Neural progenitor cell (in vitro differentiated cells): ENCODE measurements around the gene CTSE. TPM values are rescaled to one million over a fixed set of nuclear protein-coding genes. Genes with fewer than 3 reads are reported as not detected.

Source experiments
- DNase-seq: peaks from one replicate; pipeline ENCODE4 v3.0.0-alpha.2; 2016; ENCODE audit warnings: low spot score
- H2AFZ ChIP-seq: fragments of 200-600 bp; sonication (generic); replicated peaks from 2 replicates; pipeline ENCODE4 v1.6.1; 2016; ENCODE audit warnings: antibody characterized with exemption
- H3F3A ChIP-seq: fragments of 200-600 bp; sonication (generic); 2 replicates; pipeline ENCODE4 v1.6.1; 2016; ENCODE audit warnings: antibody characterized with exemption, low read depth
- H3K27ac ChIP-seq: fragments of 200-600 bp; sonication (generic); 2 replicates; pipeline ENCODE4 v1.5.1; 2016; ENCODE audit warnings: mild to moderate bottlenecking
- H3K27me3 ChIP-seq: fragments of 200-600 bp; sonication (generic); 2 replicates; pipeline ENCODE4 v1.6.1; 2016; ENCODE audit warnings: mild to moderate bottlenecking, moderate library complexity
- H3K36me3 ChIP-seq: fragments of 200-600 bp; sonication (generic); 2 replicates; pipeline ENCODE4 v1.5.1; 2016
- H3K4me1 ChIP-seq: fragments of 200-600 bp; sonication (generic); 2 replicates; pipeline ENCODE4 v1.6.1; 2016; ENCODE audit warnings: mixed run types
- H3K4me2 ChIP-seq: fragments of 200-600 bp; sonication (generic); 2 replicates; pipeline ENCODE4 v1.6.1; 2016
- H3K4me3 ChIP-seq: fragments of 200-600 bp; sonication (generic); 2 replicates; pipeline ENCODE4 v1.5.1; 2016
- H3K79me2 ChIP-seq: fragments of 200-600 bp; sonication (generic); 2 replicates; pipeline ENCODE4 v1.6.1; 2016; ENCODE audit warnings: low read depth
- H3K9ac ChIP-seq: fragments of 200-600 bp; sonication (generic); 2 replicates; pipeline ENCODE4 v1.6.1; 2016
- H3K9me3 ChIP-seq: fragments of 200-600 bp; sonication (generic); 2 replicates; pipeline ENCODE4 v1.5.1; 2016; ENCODE audit warnings: low read depth
- H4K20me1 ChIP-seq: fragments of 200-600 bp; sonication (generic); 2 replicates; pipeline ENCODE4 v1.6.1; 2016; ENCODE audit warnings: low read depth
- H3K27ac Mint-ChIP-seq: 3 replicates; pipeline ENCODE4 v1.8.0; 2021; ENCODE audit warnings: mixed read lengths
- H3K27me3 Mint-ChIP-seq: 2 replicates; pipeline ENCODE4 v1.8.0; 2022; ENCODE audit warnings: low read depth, mild to moderate bottlenecking, inconsistent platforms, moderate library complexity, mixed read lengths; ENCODE audit not compliant: insufficient read depth
- H3K36me3 Mint-ChIP-seq: 3 replicates; pipeline ENCODE4 v1.8.0; 2021; ENCODE audit warnings: mixed read lengths
- H3K4me1 Mint-ChIP-seq: 3 replicates; pipeline ENCODE4 v1.8.0; 2021; ENCODE audit warnings: mixed read lengths
- H3K4me3 Mint-ChIP-seq: 3 replicates; pipeline ENCODE4 v1.8.0; 2021; ENCODE audit warnings: mild to moderate bottlenecking, moderate library complexity, mixed read lengths
- H3K9me3 Mint-ChIP-seq: 3 replicates; pipeline ENCODE4 v1.8.0; 2020; ENCODE audit warnings: mixed read lengths
- EZH2 ChIP-seq: fragments of 200-600 bp; sonication (generic); IDR thresholded peaks from 2 replicates; pipeline ENCODE4 v1.6.1; 2017; ENCODE audit warnings: antibody characterized with exemption, mild to moderate bottlenecking, moderate library complexity
- EZH2phosphoT487 ChIP-seq: fragments of 200-600 bp; sonication (generic); IDR thresholded peaks from 2 replicates; pipeline ENCODE4 v1.6.1; 2017; ENCODE audit warnings: antibody characterized with exemption
- total RNA-seq: library from RNA; depleted of rRNA; stranded (reverse); fragments of >200 nt; gene quantifications from 2 replicates; pipeline ENCODE4 v1.2.3, GENCODE V29; 2015; ENCODE audit warnings: low replicate concordance
- TF ChIP-seq, protein P1 (sequence below): fragments of 200-600 bp; sonication (generic); IDR thresholded peaks from 2 replicates; pipeline ENCODE4 v1.5.1; 2017; ENCODE audit warnings: antibody characterized with exemption, mild to moderate bottlenecking

The CTSE gene
- total RNA-seq = not detected in 2 replicates

DNA sequence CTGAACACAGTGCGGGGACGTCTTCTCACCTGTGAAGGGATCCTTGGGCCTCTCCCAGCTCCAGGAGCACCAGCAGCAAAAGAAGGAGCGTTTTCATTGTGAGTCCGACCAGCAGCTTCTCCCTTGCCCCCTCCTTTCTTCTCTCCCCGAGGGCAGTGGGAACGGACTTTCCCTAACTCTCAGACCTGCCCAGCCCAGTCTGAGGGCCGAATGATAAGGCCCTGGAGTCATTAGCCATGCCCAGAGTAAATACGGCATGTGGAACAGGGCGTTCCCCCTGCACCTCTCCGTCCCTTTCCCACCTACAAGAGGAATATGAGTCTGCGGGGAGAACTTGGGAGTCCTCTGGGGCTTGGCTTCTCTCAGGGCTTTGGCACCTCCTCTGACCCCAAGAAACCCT, at the start of gene CTSE:
Gene CTSE, minus strand, starts transcription at position 201 of the 400 bp plus-strand sequence. Its CDS starts 104 bp downstream, at position 97.
- Mint-ChIP-seq H3K27me3 (peaks cover 10% of the 10 kb centered on the region), H3K36me3 (no peaks in the 10 kb centered on the region), H3K9me3 (no peaks in the 10 kb centered on the region), H3K4me3 (no peak within 1 kb of the TSS), H3K4me1 (no peaks in the 10 kb centered on the region), H3K27ac (no peak within 1 kb of the TSS)
- no peaks in the 10 kb centered on the region for H3K4me1 ChIP-seq
- no peaks in the 10 kb centered on the region for H3K36me3 ChIP-seq
- no peak within 1 kb of the TSS for H3K4me3 ChIP-seq
- H3K27me3 ChIP-seq = no peaks in the 10 kb centered on the region
- H3K4me2 ChIP-seq = no peak within 1 kb of the TSS
- no peaks in the 10 kb centered on the region for H3K79me2 ChIP-seq
- DNase-seq = no peak
- H3F3A ChIP-seq = no peaks in the 10 kb centered on the region
- no peaks in the 10 kb centered on the region for H4K20me1 ChIP-seq
- H3K9me3 ChIP-seq = no peaks in the 10 kb centered on the region
- TF ChIP-seq EZH2 (no peak), EZH2phosphoT487 (no peak)
- TF ChIP-seq, protein P1, sequence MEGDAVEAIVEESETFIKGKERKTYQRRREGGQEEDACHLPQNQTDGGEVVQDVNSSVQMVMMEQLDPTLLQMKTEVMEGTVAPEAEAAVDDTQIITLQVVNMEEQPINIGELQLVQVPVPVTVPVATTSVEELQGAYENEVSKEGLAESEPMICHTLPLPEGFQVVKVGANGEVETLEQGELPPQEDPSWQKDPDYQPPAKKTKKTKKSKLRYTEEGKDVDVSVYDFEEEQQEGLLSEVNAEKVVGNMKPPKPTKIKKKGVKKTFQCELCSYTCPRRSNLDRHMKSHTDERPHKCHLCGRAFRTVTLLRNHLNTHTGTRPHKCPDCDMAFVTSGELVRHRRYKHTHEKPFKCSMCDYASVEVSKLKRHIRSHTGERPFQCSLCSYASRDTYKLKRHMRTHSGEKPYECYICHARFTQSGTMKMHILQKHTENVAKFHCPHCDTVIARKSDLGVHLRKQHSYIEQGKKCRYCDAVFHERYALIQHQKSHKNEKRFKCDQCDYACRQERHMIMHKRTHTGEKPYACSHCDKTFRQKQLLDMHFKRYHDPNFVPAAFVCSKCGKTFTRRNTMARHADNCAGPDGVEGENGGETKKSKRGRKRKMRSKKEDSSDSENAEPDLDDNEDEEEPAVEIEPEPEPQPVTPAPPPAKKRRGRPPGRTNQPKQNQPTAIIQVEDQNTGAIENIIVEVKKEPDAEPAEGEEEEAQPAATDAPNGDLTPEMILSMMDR = no peak
- H2AFZ ChIP-seq = no peak within 1 kb of the TSS
- no peak within 1 kb of the TSS for H3K9ac ChIP-seq
- no peak within 1 kb of the TSS for H3K27ac ChIP-seq

DNA sequence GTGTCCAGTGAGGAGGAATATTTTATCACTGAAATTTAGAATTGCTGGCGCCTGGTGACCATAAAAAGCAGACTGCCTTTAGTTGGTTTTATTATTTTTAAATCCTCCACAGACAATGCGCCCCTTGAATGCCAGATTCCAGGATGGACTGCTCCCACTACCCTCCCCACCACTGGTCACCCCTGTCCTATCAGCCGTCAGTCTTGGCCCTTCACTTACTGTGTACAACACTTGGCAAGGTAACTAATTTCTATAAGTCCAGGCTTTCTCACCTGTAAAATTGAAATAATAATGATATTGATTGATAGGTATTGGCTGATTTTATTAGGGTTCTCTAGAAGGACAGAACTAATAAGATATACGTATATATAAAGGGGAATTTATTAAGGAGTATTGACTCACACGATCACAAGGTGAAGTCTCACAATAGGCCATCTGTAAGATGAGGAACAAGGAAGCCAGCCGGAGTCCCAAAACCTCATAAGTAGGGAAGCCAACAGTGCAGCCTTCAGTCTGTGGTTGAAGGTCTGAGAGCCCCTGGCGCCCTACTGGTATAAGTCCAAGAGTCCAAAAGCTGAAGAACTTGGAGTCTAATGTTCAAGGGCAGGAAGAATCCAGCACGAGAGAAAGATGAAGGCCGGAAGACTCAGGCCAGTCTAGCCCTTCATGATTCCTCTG, 47.1 kb upstream of the CTSE start:
- Histone ChIP-seq H3K79me2 (no peaks in the 10 kb centered on the region), H4K20me1 (no peaks in the 10 kb centered on the region), H3K4me3 (no peak overlapping the region), H3K36me3 (no peaks in the 10 kb centered on the region), H3F3A (no peaks in the 10 kb centered on the region), H3K27ac (no peak overlapping the region), H3K27me3 (no peaks in the 10 kb centered on the region), H3K9me3 (no peaks in the 10 kb centered on the region), H3K4me1 (peaks cover 6% of the 10 kb centered on the region), H2AFZ (no peak overlapping the region), H3K9ac (no peak overlapping the region), H3K4me2 (no peak overlapping the region)
- H3K9me3 Mint-ChIP-seq = no peaks in the 10 kb centered on the region
- no peak overlapping the region for H3K4me3 Mint-ChIP-seq
- no peak for DNase-seq
- H3K27ac Mint-ChIP-seq = no peak overlapping the region
- peaks cover 3% of the 10 kb centered on the region for H3K27me3 Mint-ChIP-seq
- no peaks in the 10 kb centered on the region for H3K36me3 Mint-ChIP-seq
- TF ChIP-seq, protein P1 = no peak
- no peak for TF ChIP-seq EZH2phosphoT487
- no peak for TF ChIP-seq EZH2
- H3K4me1 Mint-ChIP-seq = peaks cover 18% of the 10 kb centered on the region

DNA sequence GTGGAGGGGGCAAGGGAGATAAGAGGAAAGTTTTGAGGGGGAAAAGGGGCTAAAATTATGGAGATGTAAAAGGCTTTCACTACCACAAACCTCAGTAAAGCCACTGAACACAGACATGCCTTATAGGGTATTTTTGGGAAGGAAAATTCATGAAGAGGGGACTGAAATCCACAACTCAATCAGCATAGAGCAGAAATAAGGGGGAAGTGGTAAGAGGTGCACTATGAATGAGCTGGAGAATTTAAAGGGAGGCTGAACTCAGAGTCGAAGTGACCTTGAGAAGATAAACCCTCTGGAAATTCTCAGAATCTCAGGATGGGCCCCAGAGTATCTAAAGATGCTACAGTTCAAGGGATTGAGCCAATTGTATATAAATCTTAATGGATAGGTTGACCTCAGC, 44.6 kb upstream of the CTSE start:
- H3K27ac Mint-ChIP-seq = no peak overlapping the region

More for the DNA sequence above, 44.6 kb upstream of the CTSE start:
- Histone ChIP-seq H3K4me2 (no peak overlapping the region), H2AFZ (no peak overlapping the region), H3K27ac (no peak overlapping the region), H3K4me3 (no peak overlapping the region), H3F3A (no peaks in the 10 kb centered on the region), H3K4me1 (peaks cover 6% of the 10 kb centered on the region), H3K27me3 (no peaks in the 10 kb centered on the region), H3K36me3 (no peaks in the 10 kb centered on the region), H3K79me2 (no peaks in the 10 kb centered on the region), H4K20me1 (no peaks in the 10 kb centered on the region), H3K9me3 (no peaks in the 10 kb centered on the region), H3K9ac (no peak overlapping the region)
- H3K27me3 Mint-ChIP-seq = peaks cover 3% of the 10 kb centered on the region
- no peak for DNase-seq
- TF ChIP-seq EZH2 (no peak), EZH2phosphoT487 (no peak)
- TF ChIP-seq, protein P1 = no peak
- H3K4me3 Mint-ChIP-seq = no peak overlapping the region
- H3K4me1 Mint-ChIP-seq = peaks cover 25% of the 10 kb centered on the region
- peaks cover 2% of the 10 kb centered on the region for H3K9me3 Mint-ChIP-seq
- H3K36me3 Mint-ChIP-seq = no peaks in the 10 kb centered on the region
